ENCODE measurements around the gene CACHD1. TPM values are rescaled to one million over a fixed set of nuclear protein-coding genes. Genes with fewer than 3 reads are reported as not detected.

Gene CACHD1
- polyA plus RNA-seq, 2 of the 4 experiments (the other 2 are of a cell fraction) = 0.72 to 1.6 TPM

GRCh38 chr1:64523413-64524337, 53.7 kb downstream of the CACHD1 start (continued):
- TF ChIP-seq BHLHE40 (IDR thresholded peaks at IDR 0.05; ENCODE audit: low read depth, low read length) (no peak), ZNF302 (CRISPR knock-in tag; IDR thresholded peaks at IDR 0.05) (no peak)

GRCh38 chr1:64524614-64525013, 54.7 kb downstream of the CACHD1 start:
- no peak for FAIRE-seq
- WGBS (ENCODE audit: missing lambda C conversion rate) = 80% methylated on average over 2 of the region's 2 CpGs
- POLR2A ChIA-PET = no interaction called here

More at GRCh38 chr1:64524614-64525013, 54.7 kb downstream of the CACHD1 start:
- H3K4me2 ChIP-seq = no peak overlapping the region
- ATAC-seq (no peak), DNase-seq (ENCODE audit: low read depth in 1 of 2, low spot score in 1 of 2) (no peak)
- H3K27ac ChIP-seq = no peak overlapping the region
- H3K4me3 ChIP-seq = no peak overlapping the region
- CTCF ChIA-PET = no interaction called here
- no peak for TF ChIP-seq HEYL (CRISPR knock-in tag; IDR thresholded peaks at IDR 0.05)
- no peak for TF ChIP-seq PHF8 (IDR thresholded peaks at IDR 0.05; ENCODE audit: borderline replicate concordance, low read depth)
- TF ChIP-seq MAZ (IDR thresholded peaks at IDR 0.05; ENCODE audit: borderline replicate concordance, low read depth, low read length) = no peak
- TF ChIP-seq, protein P1, sequence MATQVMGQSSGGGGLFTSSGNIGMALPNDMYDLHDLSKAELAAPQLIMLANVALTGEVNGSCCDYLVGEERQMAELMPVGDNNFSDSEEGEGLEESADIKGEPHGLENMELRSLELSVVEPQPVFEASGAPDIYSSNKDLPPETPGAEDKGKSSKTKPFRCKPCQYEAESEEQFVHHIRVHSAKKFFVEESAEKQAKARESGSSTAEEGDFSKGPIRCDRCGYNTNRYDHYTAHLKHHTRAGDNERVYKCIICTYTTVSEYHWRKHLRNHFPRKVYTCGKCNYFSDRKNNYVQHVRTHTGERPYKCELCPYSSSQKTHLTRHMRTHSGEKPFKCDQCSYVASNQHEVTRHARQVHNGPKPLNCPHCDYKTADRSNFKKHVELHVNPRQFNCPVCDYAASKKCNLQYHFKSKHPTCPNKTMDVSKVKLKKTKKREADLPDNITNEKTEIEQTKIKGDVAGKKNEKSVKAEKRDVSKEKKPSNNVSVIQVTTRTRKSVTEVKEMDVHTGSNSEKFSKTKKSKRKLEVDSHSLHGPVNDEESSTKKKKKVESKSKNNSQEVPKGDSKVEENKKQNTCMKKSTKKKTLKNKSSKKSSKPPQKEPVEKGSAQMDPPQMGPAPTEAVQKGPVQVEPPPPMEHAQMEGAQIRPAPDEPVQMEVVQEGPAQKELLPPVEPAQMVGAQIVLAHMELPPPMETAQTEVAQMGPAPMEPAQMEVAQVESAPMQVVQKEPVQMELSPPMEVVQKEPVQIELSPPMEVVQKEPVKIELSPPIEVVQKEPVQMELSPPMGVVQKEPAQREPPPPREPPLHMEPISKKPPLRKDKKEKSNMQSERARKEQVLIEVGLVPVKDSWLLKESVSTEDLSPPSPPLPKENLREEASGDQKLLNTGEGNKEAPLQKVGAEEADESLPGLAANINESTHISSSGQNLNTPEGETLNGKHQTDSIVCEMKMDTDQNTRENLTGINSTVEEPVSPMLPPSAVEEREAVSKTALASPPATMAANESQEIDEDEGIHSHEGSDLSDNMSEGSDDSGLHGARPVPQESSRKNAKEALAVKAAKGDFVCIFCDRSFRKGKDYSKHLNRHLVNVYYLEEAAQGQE (IDR thresholded peaks at IDR 0.05) = no peak
- TF ChIP-seq JUN (IDR thresholded peaks at IDR 0.05) = no peak
- no peak for TF ChIP-seq EP300 (IDR thresholded peaks at IDR 0.05)
- no peak for TF ChIP-seq PBX3 (IDR thresholded peaks at IDR 0.05)
- TF ChIP-seq JUNB (IDR thresholded peaks at IDR 0.05) = no peak
- no peak for TF ChIP-seq ZNF302 (CRISPR knock-in tag; IDR thresholded peaks at IDR 0.05)
- no peak for TF ChIP-seq EHF (CRISPR knock-in tag; IDR thresholded peaks at IDR 0.05)
- no peak for TF ChIP-seq CTCF (IDR thresholded peaks at IDR 0.05)
- TF ChIP-seq SREBF2 (IDR thresholded peaks at IDR 0.05) = no peak
- H3K9me3 ChIP-seq = no peaks in the 10 kb centered on the region
- no peaks in the 10 kb centered on the region for H3K4me1 ChIP-seq
